Left renal cortex interstitium (tissue), 4 donors: ENCODE data around the gene MDC1. TPM values are rescaled to one million over a fixed set of nuclear protein-coding genes. Genes with fewer than 3 reads are reported as not detected.

Experiments
- DNase-seq, 4 donors: peaks; one replicate each; pipeline ENCODE4 v3.0.0-alpha.2; 2013; ENCODE audit warnings: low read depth in 4 of 4, low spot score in 2 of 4, missing footprints in 1 of 4
- polyA plus RNA-seq, 4 donors: library from polyadenylated mRNA; unstranded; fragments of 120-200 nt; gene quantifications; one replicate each; pipeline ENCODE4 v1.2.1, GENCODE V29; 2013; ENCODE audit not compliant: insufficient read length in 4 of 4

Gene MDC1
- polyA plus RNA-seq, 4 donors, result 32.7 to 55.5 (median 43.6) TPM

DNA sequence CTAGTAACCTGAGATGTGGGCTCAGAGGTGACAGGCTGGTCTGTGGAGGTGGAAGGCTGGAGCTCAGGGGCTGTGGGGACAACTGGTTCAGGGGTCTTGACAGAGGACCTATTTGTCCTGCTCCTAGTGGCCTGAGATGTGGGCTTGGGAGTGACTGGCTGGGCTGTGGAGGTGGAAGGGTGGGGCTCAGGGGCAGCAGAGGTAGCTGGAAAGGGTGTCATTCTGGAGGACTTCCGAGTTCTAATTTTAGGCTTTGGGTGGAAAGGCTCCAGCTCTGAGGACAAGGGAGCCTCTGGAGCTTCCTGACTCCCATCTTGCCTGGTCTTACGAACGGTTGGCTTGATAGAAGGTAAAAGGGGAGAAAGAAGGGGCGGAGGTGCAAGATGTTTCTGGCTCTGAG is 11.5 kb downstream of the MDC1 start:
- DNase-seq, result no peak

DNA sequence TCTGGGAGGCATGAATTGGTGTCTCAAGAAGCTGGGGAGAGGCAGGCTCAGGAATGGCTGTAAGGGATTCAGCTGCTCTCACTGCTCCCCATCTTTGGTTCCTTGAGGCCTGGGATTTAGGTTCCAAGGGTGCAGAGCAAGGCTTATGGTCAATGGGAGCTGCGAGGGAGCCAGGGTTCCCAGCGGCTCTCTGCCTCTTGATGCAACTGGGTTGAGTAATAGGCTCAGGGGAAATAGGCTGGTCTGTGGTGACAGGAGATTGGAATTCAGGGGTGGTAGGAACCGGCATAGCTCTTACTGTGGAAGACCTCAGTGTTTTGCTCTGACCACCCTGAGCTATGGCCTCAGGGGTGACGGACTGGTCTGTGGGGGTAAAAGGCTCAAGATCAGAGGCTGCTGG is 13.3 kb downstream of the MDC1 start:
- DNase-seq, result no peak

DNA sequence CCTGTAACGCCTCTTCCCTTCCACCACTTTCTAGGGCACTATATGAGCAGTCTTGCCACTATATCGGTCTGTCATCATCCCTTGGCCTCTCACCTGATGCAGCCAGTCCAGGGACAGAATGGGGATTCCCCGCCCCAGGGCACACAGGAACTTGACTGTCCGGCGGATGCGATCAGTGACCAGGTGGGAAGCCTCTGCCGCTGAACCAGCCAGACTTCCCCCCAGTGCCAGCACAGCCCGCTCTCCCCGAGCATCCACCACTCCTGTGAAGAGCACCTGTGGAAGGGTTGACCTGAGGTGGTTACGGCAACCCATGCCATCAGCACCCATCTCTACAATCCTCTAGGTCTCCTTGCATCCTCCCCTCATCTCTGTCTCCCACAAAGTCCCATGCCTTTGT is 14.1 kb downstream of the MDC1 start:
- DNase-seq, result no peak

GRCh38 chr6:30700340-30700739 is 16.7 kb downstream of the MDC1 start:
- no peak for DNase-seq

DNA sequence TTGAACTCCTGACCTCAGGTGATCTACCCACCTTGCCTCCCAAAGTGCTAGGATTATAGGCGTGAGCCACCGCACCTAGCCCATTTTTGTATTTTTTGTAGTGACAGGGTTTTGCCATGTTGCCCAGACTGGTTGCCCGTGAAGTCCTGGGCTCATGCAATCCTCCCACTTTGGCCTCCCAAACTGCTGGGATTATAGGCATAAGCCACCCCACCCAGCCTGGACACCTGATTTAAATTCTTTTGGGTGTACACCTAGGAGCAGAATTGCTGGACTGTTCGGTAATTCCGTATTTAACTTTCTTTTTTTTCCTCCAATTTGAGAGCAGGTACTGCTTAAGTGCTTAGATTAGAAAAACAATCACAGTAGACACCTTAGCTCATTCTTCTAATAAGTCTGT is 20.6 kb downstream of the MDC1 start:
- no peak for DNase-seq

GRCh38 chr6:30691208-30691847 is 25.8 kb downstream of the MDC1 start:
- no peak for DNase-seq

GRCh38 chr6:30690403-30691207 is 26.5 kb downstream of the MDC1 start, which contains the start of gene NRM:
TSS of gene NRM (minus strand) at chr6:30690984. CDS start at chr6:30690974, 10 bp downstream.
- DNase-seq, result peak; percentile 79 to 93 (median 86)

DNA sequence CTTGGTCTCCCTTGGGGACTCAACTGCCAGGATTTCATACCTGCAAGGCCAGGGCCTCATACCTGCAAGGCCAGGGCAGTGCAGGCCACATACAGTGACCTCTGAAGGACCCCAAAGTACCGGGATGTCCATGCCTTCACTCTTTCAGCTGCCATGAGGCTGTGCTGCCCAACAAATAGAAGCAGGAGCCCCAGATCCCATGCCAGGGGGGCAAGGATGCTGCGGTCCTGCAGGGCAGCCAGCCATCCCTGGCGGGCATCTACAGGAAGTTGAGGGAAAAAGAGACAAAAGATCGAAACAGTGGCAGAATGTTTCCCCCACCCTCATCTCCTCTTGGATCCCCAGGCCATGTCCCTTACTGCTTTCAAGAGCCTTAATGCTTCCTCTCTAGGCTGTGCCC is 27.1 kb downstream of the MDC1 start:
- no peak for DNase-seq

DNA sequence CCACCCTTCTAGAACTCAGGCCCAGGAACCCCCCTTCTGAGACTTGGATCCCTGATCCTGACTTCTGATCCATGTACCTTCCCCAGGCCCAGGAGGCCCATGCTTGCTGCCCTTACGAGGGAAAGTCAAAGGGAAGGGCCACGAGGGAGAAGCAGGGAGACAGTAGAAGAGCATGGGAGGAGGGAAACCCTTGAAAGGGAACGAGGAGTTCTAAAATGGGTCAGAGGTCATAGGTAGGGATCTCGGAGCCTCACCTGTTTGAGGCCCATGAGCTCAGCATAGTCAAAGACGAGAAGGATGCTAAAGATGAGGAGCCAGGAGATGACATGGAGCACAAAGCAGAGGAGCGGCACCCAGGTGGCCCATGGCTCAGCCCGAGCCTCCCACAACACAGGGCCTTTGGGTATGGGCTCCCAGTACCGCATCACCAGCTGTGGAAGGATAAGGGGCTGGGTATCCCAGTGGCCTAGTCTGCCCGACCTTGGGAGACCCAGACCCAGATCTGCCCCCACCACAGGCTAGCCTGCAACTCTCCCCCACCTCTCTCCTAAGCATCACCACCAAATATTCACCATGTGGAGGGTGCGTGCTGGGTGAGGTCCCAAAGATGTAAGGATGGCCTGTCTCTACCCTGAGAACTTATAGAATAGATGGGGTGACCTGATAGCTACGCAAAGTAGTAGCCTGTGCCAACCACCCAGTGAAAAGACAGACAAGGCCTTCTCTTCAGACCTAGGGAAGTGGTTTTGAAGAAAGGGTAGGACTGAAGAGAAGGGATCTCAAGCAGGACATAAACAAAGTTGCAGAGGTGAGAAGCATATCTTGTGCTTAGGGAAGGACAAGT is 27.8 kb downstream of the MDC1 start:
- DNase-seq, result no peak

DNA sequence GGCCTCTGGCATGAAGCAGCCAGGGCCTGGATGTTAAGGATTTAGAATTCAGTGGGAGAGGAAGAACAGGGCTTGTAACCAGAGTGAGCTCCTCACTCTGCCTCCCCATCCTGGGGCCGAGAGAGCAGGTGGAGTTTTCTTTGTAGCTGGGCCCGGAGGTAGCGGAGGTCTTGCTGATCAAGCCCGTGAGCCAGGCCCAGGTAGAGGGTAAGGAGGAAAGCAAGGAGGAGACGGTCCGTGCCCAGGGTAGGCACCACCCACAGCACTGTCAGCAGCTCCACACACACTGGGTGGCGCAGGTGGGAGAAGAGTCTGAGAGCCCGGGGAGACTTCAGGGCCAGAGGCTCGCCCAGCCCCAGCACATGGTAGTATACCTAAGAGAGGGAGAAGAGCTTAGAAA is 28.5 kb downstream of the MDC1 start:
- DNase-seq, result no peak

DNA sequence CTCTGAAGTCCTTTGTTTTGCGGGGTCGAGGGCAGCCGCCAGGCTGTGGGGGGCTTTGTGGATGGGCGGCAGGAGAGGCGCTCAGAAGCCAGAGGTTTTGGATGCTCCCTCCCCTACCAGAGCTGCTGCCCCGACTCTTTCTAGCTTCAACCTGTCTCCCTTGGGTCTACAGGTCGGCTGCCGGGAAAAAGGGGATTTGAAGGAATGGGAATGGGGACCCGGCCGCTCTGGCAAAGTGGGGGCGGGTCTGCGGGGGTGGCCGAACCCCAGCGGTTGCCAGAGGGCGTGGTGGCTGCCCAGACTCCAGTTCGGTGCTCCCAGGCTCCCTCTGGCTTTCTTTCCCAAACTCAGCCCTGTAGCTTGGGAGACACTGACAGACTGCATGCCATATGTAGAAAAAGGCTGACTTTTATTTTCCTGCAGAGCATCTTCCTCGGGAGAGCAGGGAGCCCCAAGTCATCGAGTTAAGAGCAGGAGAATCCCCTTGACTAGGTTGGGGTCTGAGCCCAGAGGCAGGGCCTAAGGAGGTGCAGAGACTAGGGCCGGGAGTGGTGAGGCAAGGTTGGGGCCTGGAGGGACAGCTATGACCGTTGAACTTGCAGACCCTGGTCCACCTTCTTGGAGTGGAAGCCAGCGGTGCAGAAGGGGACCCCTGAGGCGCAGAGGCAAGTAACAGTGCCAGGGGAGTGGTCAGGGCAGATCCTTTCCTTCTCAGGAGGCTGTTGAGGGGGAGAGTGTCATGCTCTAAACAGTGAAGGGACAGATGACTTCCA is 29.2 kb downstream of the MDC1 start:
- DNase-seq, result no peak

GRCh38 chr6:30686908-30687658 is 30.0 kb downstream of the MDC1 start:
- DNase-seq, result peak; percentile 75 to 87 (median 80)

- no peak for DNase-seq
These were observed 30.8 kb downstream of the MDC1 start, which contains the start of gene PPP1R18 for GRCh38 chr6:30686009-30686907. TSS of gene PPP1R18 (minus strand) at chr6:30686645. CDS start at chr6:30686018, 627 bp downstream.

GRCh38 chr6:30685157-30686008 is 31.7 kb downstream of the MDC1 start:
- no peak for DNase-seq

- DNase-seq, result no peak
These were observed 32.5 kb downstream of the MDC1 start for GRCh38 chr6:30684386-30685156.

GRCh38 chr6:30683980-30684338 is 33.1 kb downstream of the MDC1 start:
- DNase-seq, result no peak
